ENCODE results near the gene JPT2.

DNA sequence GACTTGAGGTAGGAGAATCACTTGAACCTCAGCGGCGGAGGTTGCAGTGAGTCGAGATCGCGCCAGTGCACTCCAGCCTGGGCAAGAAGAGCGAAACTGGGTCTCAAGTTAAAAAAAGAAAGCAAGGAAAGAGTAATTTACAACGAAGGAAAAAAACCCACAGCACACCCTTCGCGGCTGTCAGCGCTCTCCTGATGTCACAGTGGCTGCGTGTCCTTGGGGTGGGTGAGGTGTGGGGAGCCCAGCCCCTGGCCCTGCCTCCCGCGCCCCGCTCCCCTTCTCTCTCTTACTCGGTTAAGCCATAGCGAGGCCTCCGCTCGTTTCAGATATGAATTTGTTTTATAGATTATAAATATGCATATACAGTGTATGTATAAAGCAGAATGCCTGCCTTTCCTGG lies 740 bp upstream of the JPT2 start:
- TF ChIP-seq, protein P1, sequence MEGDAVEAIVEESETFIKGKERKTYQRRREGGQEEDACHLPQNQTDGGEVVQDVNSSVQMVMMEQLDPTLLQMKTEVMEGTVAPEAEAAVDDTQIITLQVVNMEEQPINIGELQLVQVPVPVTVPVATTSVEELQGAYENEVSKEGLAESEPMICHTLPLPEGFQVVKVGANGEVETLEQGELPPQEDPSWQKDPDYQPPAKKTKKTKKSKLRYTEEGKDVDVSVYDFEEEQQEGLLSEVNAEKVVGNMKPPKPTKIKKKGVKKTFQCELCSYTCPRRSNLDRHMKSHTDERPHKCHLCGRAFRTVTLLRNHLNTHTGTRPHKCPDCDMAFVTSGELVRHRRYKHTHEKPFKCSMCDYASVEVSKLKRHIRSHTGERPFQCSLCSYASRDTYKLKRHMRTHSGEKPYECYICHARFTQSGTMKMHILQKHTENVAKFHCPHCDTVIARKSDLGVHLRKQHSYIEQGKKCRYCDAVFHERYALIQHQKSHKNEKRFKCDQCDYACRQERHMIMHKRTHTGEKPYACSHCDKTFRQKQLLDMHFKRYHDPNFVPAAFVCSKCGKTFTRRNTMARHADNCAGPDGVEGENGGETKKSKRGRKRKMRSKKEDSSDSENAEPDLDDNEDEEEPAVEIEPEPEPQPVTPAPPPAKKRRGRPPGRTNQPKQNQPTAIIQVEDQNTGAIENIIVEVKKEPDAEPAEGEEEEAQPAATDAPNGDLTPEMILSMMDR (IDR thresholded peaks at IDR 0.05) = no peak
- TF ChIP-seq EP300 (IDR thresholded peaks at IDR 0.05; ENCODE audit: low read depth) (no peak), POLR2A (IDR thresholded peaks at IDR 0.05) (no peak)
